ENCODE measurements around the gene HPGD.

HPGD gene

GRCh38 chr4:174479140-174479539 lies 43.1 kb downstream of the HPGD start:
- DNase-seq (ENCODE audit: extremely low read depth in 1 of 2, low read depth in 1 of 2), result no peak

GRCh38 chr4:174475528-174475927 lies 46.8 kb downstream of the HPGD start:
- DNase-seq (ENCODE audit: extremely low read depth in 1 of 2, low read depth in 1 of 2), result no peak

- DNase-seq (ENCODE audit: extremely low read depth in 1 of 2, low read depth in 1 of 2), result no peak
These were observed 47.7 kb downstream of the HPGD start for GRCh38 chr4:174474457-174475075.

- DNase-seq (ENCODE audit: extremely low read depth in 1 of 2, low read depth in 1 of 2), result no peak
These were observed 55.2 kb downstream of the HPGD start for GRCh38 chr4:174467107-174467506.

- DNase-seq (ENCODE audit: extremely low read depth in 1 of 2, low read depth in 1 of 2), result no peak
These were observed 57.3 kb downstream of the HPGD start for GRCh38 chr4:174464949-174465348.

- DNase-seq (ENCODE audit: extremely low read depth in 1 of 2, low read depth in 1 of 2), result no peak
These were observed 60.7 kb downstream of the HPGD start for GRCh38 chr4:174461466-174462106.

GRCh38 chr4:174460684-174461083 lies 61.6 kb downstream of the HPGD start:
- no peak for DNase-seq (ENCODE audit: extremely low read depth in 1 of 2, low read depth in 1 of 2)

- no peak for DNase-seq (ENCODE audit: extremely low read depth in 1 of 2, low read depth in 1 of 2)
These were observed 64.8 kb downstream of the HPGD start for GRCh38 chr4:174457468-174457867.

- DNase-seq (ENCODE audit: extremely low read depth in 1 of 2, low read depth in 1 of 2), result no peak
These were observed 67.3 kb downstream of the HPGD start for GRCh38 chr4:174454815-174455473.

GRCh38 chr4:174451718-174452296 lies 70.5 kb downstream of the HPGD start:
- DNase-seq (ENCODE audit: extremely low read depth in 1 of 2, low read depth in 1 of 2), result no peak

GRCh38 chr4:174450786-174451125 lies 71.5 kb downstream of the HPGD start:
- no peak for DNase-seq (ENCODE audit: extremely low read depth in 1 of 2, low read depth in 1 of 2)

GRCh38 chr4:174449944-174450785 lies 72.1 kb downstream of the HPGD start:
- DNase-seq (ENCODE audit: extremely low read depth in 1 of 2, low read depth in 1 of 2), result no peak

- no peak for DNase-seq (ENCODE audit: extremely low read depth in 1 of 2, low read depth in 1 of 2)
These were observed 73.1 kb downstream of the HPGD start for GRCh38 chr4:174449152-174449551.

- no peak for DNase-seq (ENCODE audit: extremely low read depth in 1 of 2, low read depth in 1 of 2)
These were observed 77.9 kb downstream of the HPGD start for GRCh38 chr4:174444390-174444789.
